GM21367 (cell line): ENCODE results near the gene KIF26B.

Experiments used
- ATAC-seq: cut with Tn5 transposase; IDR thresholded peaks from one replicate; pipeline ENCODE4 v1.9.1; 2021; ENCODE audit not compliant: unreplicated experiment

Gene KIF26B

GRCh38 chr1:245542365-245542764 lies 387.6 kb downstream of the KIF26B start:
- ATAC-seq: no peak

- ATAC-seq: no peak
Observed at GRCh38 chr1:245544236-245544635, 389.5 kb downstream of the KIF26B start.

GRCh38 chr1:245546875-245547274 lies 392.1 kb downstream of the KIF26B start:
- ATAC-seq: no peak

GRCh38 chr1:245549996-245550719 lies 395.4 kb downstream of the KIF26B start:
- ATAC-seq: no peak

- ATAC-seq: no peak
Observed at GRCh38 chr1:245550720-245551043, 395.9 kb downstream of the KIF26B start.

- no peak for ATAC-seq
Observed at GRCh38 chr1:245551536-245551935, 396.8 kb downstream of the KIF26B start.

GRCh38 chr1:245552331-245552730 lies 397.5 kb downstream of the KIF26B start:
- no peak for ATAC-seq

GRCh38 chr1:245556057-245556456 lies 401.3 kb downstream of the KIF26B start:
- ATAC-seq: no peak

- ATAC-seq: no peak
Observed at GRCh38 chr1:245558069-245558468, 403.3 kb downstream of the KIF26B start.

GRCh38 chr1:245560316-245560859 lies 405.6 kb downstream of the KIF26B start:
- no peak for ATAC-seq

GRCh38 chr1:245561665-245562234 lies 407.0 kb downstream of the KIF26B start:
- ATAC-seq: no peak

GRCh38 chr1:245566134-245566533 lies 411.3 kb downstream of the KIF26B start:
- no peak for ATAC-seq

- no peak for ATAC-seq
Observed at GRCh38 chr1:245566952-245567351, 412.2 kb downstream of the KIF26B start.

- no peak for ATAC-seq
Observed at GRCh38 chr1:245571815-245572294, 417.1 kb downstream of the KIF26B start.

- no peak for ATAC-seq
Observed at GRCh38 chr1:245572709-245573108, 417.9 kb downstream of the KIF26B start.

- no peak for ATAC-seq
Observed at GRCh38 chr1:245575710-245576109, 420.9 kb downstream of the KIF26B start.

GRCh38 chr1:245576323-245576722 lies 421.5 kb downstream of the KIF26B start:
- no peak for ATAC-seq

GRCh38 chr1:245577191-245578157 lies 422.7 kb downstream of the KIF26B start:
- no peak for ATAC-seq

GRCh38 chr1:245578308-245578707 lies 423.5 kb downstream of the KIF26B start:
- ATAC-seq: no peak

GRCh38 chr1:245578771-245579170 lies 424.0 kb downstream of the KIF26B start:
- ATAC-seq: no peak

GRCh38 chr1:245579881-245580280 lies 425.1 kb downstream of the KIF26B start:
- ATAC-seq: no peak
